Measurements from ENCODE around the gene SERPINF2. TPM values are rescaled to one million over a fixed set of nuclear protein-coding genes. Genes with fewer than 3 reads are reported as not detected.
"Not testable (repeated sequence)": the region's sequence is repeated elsewhere in the genome, so short reads cannot be mapped to it uniquely, and the experiment has no call there.

SERPINF2 gene
- polyA plus RNA-seq, 1 donor from 2014 or later, result not detected

DNA sequence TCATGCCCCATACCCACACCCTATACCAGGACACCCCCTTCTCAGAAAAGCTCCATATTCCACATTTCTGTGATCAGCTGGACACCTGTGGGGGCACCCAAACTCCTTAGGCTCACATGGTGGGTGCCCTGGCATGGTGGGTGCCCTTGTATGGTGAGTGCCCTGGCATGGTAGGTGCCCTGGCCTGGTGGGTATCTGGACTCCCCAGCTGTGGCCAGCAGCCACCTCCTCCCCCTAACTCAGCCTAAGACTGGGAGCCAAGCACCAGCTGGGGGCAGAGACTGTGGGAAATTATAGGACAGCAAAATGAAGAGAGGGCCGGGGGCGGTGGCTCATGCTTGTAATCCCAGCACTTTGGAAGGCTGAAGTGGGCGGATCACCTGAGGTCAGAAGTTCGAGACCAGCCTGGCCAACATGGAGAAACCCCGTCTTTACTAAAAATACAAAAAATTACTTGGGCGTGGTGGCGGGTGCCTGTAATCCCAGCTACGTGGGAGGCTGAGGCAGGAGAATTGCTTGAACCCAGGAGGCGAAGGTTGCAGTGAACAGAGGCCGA lies 33.8 kb upstream of the SERPINF2 start:
- not testable (repeated sequence) for H3K79me2 ChIP-seq (replicated peaks; ENCODE audit: insufficient read depth, low read length); H3K4me2 ChIP-seq (ENCODE audit: low read length); H3K27ac ChIP-seq (ENCODE audit: low read length); H3K9me2 ChIP-seq (ENCODE audit: insufficient read depth, low read length); H3K9ac ChIP-seq (ENCODE audit: low read length); H3K4me3 ChIP-seq (ENCODE audit: low read length); H3F3A ChIP-seq (ENCODE audit: insufficient read depth, low read length, poor library complexity, severe bottlenecking); H3K9me3 ChIP-seq (ENCODE audit: low read length); H3K36me3 ChIP-seq (ENCODE audit: insufficient read depth, low read length); H2AFZ ChIP-seq (ENCODE audit: low read depth, low read length); H4K20me1 ChIP-seq (ENCODE audit: insufficient read depth)
- H3K27me3 ChIP-seq (ENCODE audit: insufficient read depth, low read depth, low read length), result peaks cover 24% of the 10 kb centered on the region

DNA sequence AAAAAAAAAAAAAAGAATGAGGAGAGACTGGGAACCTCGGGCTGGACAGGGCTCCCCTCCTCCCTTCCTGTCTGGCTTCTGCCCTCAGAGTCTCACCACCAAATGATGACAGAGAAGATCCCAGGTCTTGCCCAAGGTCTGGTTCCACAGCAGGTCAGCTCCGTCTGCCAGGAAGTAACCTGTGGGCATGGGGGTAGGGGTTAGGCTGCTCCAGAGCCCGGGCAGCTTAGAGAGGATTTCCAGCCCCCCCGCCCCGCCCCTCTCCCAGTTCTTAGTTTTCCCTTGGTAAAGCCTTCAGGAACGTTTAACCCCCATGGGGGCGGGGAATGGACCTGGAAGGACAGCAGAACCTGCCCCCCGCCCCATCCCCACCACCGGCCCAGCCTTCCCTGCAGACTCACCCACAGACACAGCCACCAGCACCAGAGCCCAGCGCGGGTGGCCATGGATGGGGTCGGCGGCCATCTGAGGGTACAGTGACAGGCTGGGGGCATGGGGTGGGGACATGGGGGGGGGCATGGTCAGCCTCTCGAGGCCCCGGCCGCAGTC lies 33.2 kb upstream of the SERPINF2 start:
- H3K9me2 ChIP-seq (ENCODE audit: insufficient read depth, low read length), result no peaks in the 10 kb centered on the region
- H3K9me3 ChIP-seq (ENCODE audit: low read length), result no peaks in the 10 kb centered on the region
- H3K4me2 ChIP-seq (ENCODE audit: low read length), result no peak overlapping the region
- peaks cover 24% of the 10 kb centered on the region for H3K27me3 ChIP-seq (ENCODE audit: insufficient read depth, low read depth, low read length)
- H3K27ac ChIP-seq (ENCODE audit: low read length), result no peak overlapping the region
- H3K9ac ChIP-seq (ENCODE audit: low read length), result no peak overlapping the region
- no peaks in the 10 kb centered on the region for H3K79me2 ChIP-seq (replicated peaks; ENCODE audit: insufficient read depth, low read length)
- H3F3A ChIP-seq (ENCODE audit: insufficient read depth, low read length, poor library complexity, severe bottlenecking), result no peaks in the 10 kb centered on the region
- H3K36me3 ChIP-seq (ENCODE audit: insufficient read depth, low read length), result no peaks in the 10 kb centered on the region
- TF ChIP-seq TAF1 (IDR thresholded peaks at IDR 0.05; ENCODE audit: low read depth) (no peak), MXI1 (conservative IDR thresholded peaks at IDR 0.05; ENCODE audit: poor library complexity, severe bottlenecking) (no peak), SMC3 (conservative IDR thresholded peaks at IDR 0.05; ENCODE audit: poor library complexity) (no peak), POLR2AphosphoS5 (IDR thresholded peaks at IDR 0.05) (no peak), RAD21 (conservative IDR thresholded peaks at IDR 0.05) (no peak), EZH2 (IDR thresholded peaks at IDR 0.05; ENCODE audit: borderline replicate concordance, insufficient read depth, low read length, poor library complexity, severe bottlenecking) (no peak), EP300 (conservative IDR thresholded peaks at IDR 0.05; ENCODE audit: poor library complexity, severe bottlenecking) (no peak)
- TF ChIP-seq, protein P1, sequence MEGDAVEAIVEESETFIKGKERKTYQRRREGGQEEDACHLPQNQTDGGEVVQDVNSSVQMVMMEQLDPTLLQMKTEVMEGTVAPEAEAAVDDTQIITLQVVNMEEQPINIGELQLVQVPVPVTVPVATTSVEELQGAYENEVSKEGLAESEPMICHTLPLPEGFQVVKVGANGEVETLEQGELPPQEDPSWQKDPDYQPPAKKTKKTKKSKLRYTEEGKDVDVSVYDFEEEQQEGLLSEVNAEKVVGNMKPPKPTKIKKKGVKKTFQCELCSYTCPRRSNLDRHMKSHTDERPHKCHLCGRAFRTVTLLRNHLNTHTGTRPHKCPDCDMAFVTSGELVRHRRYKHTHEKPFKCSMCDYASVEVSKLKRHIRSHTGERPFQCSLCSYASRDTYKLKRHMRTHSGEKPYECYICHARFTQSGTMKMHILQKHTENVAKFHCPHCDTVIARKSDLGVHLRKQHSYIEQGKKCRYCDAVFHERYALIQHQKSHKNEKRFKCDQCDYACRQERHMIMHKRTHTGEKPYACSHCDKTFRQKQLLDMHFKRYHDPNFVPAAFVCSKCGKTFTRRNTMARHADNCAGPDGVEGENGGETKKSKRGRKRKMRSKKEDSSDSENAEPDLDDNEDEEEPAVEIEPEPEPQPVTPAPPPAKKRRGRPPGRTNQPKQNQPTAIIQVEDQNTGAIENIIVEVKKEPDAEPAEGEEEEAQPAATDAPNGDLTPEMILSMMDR (IDR thresholded peaks at IDR 0.05; ENCODE audit: poor library complexity, severe bottlenecking), result no peak
- TF ChIP-seq, protein P2, sequence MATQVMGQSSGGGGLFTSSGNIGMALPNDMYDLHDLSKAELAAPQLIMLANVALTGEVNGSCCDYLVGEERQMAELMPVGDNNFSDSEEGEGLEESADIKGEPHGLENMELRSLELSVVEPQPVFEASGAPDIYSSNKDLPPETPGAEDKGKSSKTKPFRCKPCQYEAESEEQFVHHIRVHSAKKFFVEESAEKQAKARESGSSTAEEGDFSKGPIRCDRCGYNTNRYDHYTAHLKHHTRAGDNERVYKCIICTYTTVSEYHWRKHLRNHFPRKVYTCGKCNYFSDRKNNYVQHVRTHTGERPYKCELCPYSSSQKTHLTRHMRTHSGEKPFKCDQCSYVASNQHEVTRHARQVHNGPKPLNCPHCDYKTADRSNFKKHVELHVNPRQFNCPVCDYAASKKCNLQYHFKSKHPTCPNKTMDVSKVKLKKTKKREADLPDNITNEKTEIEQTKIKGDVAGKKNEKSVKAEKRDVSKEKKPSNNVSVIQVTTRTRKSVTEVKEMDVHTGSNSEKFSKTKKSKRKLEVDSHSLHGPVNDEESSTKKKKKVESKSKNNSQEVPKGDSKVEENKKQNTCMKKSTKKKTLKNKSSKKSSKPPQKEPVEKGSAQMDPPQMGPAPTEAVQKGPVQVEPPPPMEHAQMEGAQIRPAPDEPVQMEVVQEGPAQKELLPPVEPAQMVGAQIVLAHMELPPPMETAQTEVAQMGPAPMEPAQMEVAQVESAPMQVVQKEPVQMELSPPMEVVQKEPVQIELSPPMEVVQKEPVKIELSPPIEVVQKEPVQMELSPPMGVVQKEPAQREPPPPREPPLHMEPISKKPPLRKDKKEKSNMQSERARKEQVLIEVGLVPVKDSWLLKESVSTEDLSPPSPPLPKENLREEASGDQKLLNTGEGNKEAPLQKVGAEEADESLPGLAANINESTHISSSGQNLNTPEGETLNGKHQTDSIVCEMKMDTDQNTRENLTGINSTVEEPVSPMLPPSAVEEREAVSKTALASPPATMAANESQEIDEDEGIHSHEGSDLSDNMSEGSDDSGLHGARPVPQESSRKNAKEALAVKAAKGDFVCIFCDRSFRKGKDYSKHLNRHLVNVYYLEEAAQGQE (IDR thresholded peaks at IDR 0.05; ENCODE audit: borderline replicate concordance), result no peak
- no peak overlapping the region for H2AFZ ChIP-seq (ENCODE audit: low read depth, low read length)
- H4K20me1 ChIP-seq (ENCODE audit: insufficient read depth), result no peaks in the 10 kb centered on the region
- H3K4me3 ChIP-seq (ENCODE audit: low read length), result peak overlapping the region; percentile 61

Data from neural cell (in vitro differentiated cells).